GM23248 (cell line): ENCODE results near the gene STK31.

Experiments used
- EZH2 ChIP-seq: fragments of 200-600 bp; sonication (generic); IDR thresholded peaks from 2 replicates; pipeline ENCODE4 v1.6.1; 2018; ENCODE audit warnings: antibody characterized with exemption, mild to moderate bottlenecking; ENCODE audit not compliant: insufficient read depth, poor library complexity, severe bottlenecking
- EZH2phosphoT487 ChIP-seq: fragments of 200-600 bp; sonication (generic); IDR thresholded peaks from 2 replicates; pipeline ENCODE4 v1.6.1; 2018; ENCODE audit warnings: antibody characterized with exemption, moderate library complexity, mild to moderate bottlenecking, low read depth; ENCODE audit not compliant: insufficient read depth

DNA sequence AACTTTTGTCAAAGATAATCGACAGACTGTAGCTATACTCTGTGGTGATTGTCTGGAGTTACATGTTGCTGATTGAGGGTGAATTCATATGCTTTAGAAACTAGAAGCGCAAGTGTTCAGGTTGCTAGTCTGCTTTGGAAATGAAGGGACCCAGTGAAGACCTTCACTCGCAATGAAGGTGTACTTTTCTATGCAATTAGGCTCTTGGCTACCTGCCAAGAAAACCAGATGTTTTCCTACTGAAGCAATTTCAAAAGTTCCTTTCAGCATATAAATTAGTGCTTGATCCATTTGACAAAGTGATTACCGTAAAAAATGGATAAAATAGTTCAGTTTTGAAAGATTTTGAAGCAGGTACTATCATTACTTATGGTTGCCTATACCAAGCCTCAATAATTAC is 10.0 kb upstream of the STK31 start:
- TF ChIP-seq EZH2phosphoT487, result no peak
- no peak for TF ChIP-seq EZH2
